ENCODE measurements around the gene POF1B. TPM values are rescaled to one million over a fixed set of nuclear protein-coding genes. Genes with fewer than 3 reads are reported as not detected.

Gene POF1B
- 3.2 and 9.1 TPM in 2 replicates for total RNA-seq

GRCh38 chrX:85379174-85379907 is at the start of gene POF1B:
Gene POF1B, minus strand, starts transcription at chrX:85379665. Its CDS starts 211 bp downstream, at chrX:85379454.

GRCh38 chrX:85243761-85244449 is 135.6 kb downstream of the POF1B start, which contains the start of the genes SATL1 and ZNF711:
Gene SATL1, minus strand, starts transcription at chrX:85243779. Its CDS starts 134,811 bp downstream, at chrX:85108968.
Gene ZNF711, plus strand, starts transcription at chrX:85243991. Its CDS starts 3,582 bp downstream, at chrX:85247573.

Other genes starting within 250 kb of the POF1B start
- gene SATL1, start 135.9 kb downstream of the POF1B start, total RNA-seq = under 0.01 TPM in 1 of 2 replicates, not detected in the other
- gene ZNF711, start 135.7 kb downstream of the POF1B start, total RNA-seq = 0.76 and 1.2 TPM in 2 replicates

Measured in hair follicular keratinocyte (primary cell).